H1 (cell line): ENCODE results near the gene ELMO3. TPM values are rescaled to one million over a fixed set of nuclear protein-coding genes. Genes with fewer than 3 reads are reported as not detected.
A peak's percentile ranks its signal among the peaks of the same experiment; 100 is the strongest.

Source experiments
- ASH2L ChIP-seq: fragments of 200-600, 300-600 bp; sonication (generic); IDR thresholded peaks from one replicate; pipeline ENCODE4 v1.7.1; 2017; ENCODE audit warnings: low read length
- FOSL1 ChIP-seq: IDR thresholded peaks from 2 replicates; pipeline ENCODE4 v1.6.1; 2011; ENCODE audit warnings: mild to moderate bottlenecking, low read depth, low read length, moderate library complexity; ENCODE audit not compliant: insufficient read depth
- JUN ChIP-seq: IDR thresholded peaks from 2 replicates; pipeline ENCODE4 v1.6.1; 2011; ENCODE audit warnings: low read depth, mild to moderate bottlenecking, improper control_type of control experiment, low read length
- KDM1A ChIP-seq: fragments of 200-600, 300-600 bp; sonication (generic); IDR thresholded peaks from 2 replicates; pipeline ENCODE4 v1.7.1; 2016; ENCODE audit warnings: mild to moderate bottlenecking, low read length, borderline replicate concordance
- NRF1 ChIP-seq: IDR thresholded peaks from 2 replicates; pipeline ENCODE4 v1.6.1; 2011; ENCODE audit warnings: mild to moderate bottlenecking, low read depth, low read length, improper control_type of control experiment
- SIN3A ChIP-seq, 2 experiments: IDR thresholded peaks in 1 of 2; conservative IDR thresholded peaks in 1 of 2; 2 replicates each; pipeline ENCODE4 v1.6.1; 2011 to 2012; ENCODE audit warnings: low read length in 2 of 2, improper control_type of control experiment in 1 of 2, low read depth in 1 of 2, mild to moderate bottlenecking in 1 of 2
- SIX5 ChIP-seq: IDR thresholded peaks from 2 replicates; pipeline ENCODE4 v1.6.1; 2011; ENCODE audit warnings: mild to moderate bottlenecking, low read depth, low read length
- SP1 ChIP-seq: IDR thresholded peaks from 2 replicates; pipeline ENCODE4 v1.6.1; 2011; ENCODE audit warnings: low read depth, low read length
- polyA plus RNA-seq, 7 experiments: library from polyadenylated mRNA; depleted of rRNA in 3 of 7; stranded (reverse) in 5 of 7; unstranded in 2 of 7; fragments of >200 nt in 5 of 7; fragments of 200-250 nt in 2 of 7; gene quantifications; 1 replicate in 5 of 7; 2 replicates in 1 of 7; 4 replicates in 1 of 7; pipeline versions ENCODE4 v1.2.1 to v1.2.3, GENCODE V29; 2011 to 2013; ENCODE audit warnings: missing spikeins in 2 of 7, mixed read lengths in 2 of 7
- total RNA-seq: library from RNA; stranded (reverse); fragmentation: NEBNext Ultra II Directional; extraction: Animal tissue kit (Norgen Biotek cat#: 25700); gene quantifications from 2 replicates; pipeline ENCODE4 v1.2.1, GENCODE V29; 2021
- TF ChIP-seq, protein P1 (sequence below), 3 experiments: IDR thresholded peaks; 1 replicate in 2 of 3; 2 replicates in 1 of 3; pipeline versions ENCODE4 v1.5.1 to v1.6.1; 2011; ENCODE audit warnings: low read length in 3 of 3, mild to moderate bottlenecking in 3 of 3, inconsistent platforms in 2 of 3, low read depth in 1 of 3, moderate library complexity in 1 of 3; ENCODE audit not compliant: insufficient read depth in 1 of 3; ENCODE audit errors: control extremely low read depth in 1 of 3

The ELMO3 gene
- total and polyA plus RNA-seq, 2 of the 8 experiments (the other 6 are each of a cell fraction or from before 2014, with no cell fraction given) = 9.6 to 10.9 TPM

DNA sequence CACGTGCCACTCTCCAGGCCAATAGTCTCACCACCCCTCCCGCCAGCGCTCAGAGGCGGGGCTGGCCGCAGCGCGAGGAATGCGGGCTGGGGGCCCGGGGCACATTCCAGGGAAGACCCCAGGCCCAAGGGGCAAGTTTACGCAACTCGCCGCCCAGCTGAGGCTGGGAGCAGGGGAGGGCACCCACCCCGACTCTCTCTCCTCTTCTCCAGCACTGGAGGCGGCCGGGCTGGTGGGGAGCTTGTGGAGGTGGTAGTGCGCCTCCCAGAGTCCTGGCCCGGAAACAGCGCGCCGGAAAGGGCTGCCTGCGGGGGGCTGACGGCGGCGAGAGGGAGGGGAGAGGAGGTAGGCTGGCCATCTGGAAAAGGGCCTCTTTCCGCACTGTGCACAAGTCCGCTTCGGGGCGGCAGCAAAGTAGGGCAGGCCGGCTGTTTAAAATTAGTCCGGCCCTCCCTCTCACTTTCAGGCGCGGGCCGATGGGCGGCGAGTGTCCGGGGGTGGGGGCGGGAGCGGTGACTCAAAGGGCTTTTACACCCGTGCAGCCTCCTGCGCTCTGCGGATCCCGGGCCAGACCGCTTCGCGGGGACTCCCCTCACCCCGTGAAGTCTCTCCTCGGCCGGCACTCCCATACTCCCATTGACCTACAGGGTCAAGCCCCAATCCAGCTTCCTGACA lies 47.3 kb downstream of the ELMO3 start (continued):
- TF ChIP-seq NRF1 (no peak), JUN (no peak), SIN3A (conservative IDR thresholded peaks at IDR 0.05 in 1 of 2, IDR thresholded peaks at IDR 0.05 in 1 of 2; ENCODE audit: low read depth in 1 of 2, low read length in 2 of 2) (peak in 1 of 2 experiments; percentile 56; a peak in 1 of 4 replicates), SIX5 (no peak), KDM1A (0 out of 2 replicates have a peak, but pooled peaks have one; percentile 10), FOSL1 (0 out of 2 replicates have a peak, but pooled peaks have one; percentile 45), ASH2L (peak; percentile 53), SP1 (peak; percentile 28; the same call in 1 of the 2 replicates)
- TF ChIP-seq, protein P1, sequence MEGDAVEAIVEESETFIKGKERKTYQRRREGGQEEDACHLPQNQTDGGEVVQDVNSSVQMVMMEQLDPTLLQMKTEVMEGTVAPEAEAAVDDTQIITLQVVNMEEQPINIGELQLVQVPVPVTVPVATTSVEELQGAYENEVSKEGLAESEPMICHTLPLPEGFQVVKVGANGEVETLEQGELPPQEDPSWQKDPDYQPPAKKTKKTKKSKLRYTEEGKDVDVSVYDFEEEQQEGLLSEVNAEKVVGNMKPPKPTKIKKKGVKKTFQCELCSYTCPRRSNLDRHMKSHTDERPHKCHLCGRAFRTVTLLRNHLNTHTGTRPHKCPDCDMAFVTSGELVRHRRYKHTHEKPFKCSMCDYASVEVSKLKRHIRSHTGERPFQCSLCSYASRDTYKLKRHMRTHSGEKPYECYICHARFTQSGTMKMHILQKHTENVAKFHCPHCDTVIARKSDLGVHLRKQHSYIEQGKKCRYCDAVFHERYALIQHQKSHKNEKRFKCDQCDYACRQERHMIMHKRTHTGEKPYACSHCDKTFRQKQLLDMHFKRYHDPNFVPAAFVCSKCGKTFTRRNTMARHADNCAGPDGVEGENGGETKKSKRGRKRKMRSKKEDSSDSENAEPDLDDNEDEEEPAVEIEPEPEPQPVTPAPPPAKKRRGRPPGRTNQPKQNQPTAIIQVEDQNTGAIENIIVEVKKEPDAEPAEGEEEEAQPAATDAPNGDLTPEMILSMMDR (IDR thresholded peaks at IDR 0.05; ENCODE audit: control extremely low read depth in 1 of 3, insufficient read depth in 1 of 3, low read depth in 1 of 3, low read length in 3 of 3) = peak; percentile 47 to 61 (median 50)
